ENCODE data around the gene TMEM47.

The TMEM47 gene

DNA sequence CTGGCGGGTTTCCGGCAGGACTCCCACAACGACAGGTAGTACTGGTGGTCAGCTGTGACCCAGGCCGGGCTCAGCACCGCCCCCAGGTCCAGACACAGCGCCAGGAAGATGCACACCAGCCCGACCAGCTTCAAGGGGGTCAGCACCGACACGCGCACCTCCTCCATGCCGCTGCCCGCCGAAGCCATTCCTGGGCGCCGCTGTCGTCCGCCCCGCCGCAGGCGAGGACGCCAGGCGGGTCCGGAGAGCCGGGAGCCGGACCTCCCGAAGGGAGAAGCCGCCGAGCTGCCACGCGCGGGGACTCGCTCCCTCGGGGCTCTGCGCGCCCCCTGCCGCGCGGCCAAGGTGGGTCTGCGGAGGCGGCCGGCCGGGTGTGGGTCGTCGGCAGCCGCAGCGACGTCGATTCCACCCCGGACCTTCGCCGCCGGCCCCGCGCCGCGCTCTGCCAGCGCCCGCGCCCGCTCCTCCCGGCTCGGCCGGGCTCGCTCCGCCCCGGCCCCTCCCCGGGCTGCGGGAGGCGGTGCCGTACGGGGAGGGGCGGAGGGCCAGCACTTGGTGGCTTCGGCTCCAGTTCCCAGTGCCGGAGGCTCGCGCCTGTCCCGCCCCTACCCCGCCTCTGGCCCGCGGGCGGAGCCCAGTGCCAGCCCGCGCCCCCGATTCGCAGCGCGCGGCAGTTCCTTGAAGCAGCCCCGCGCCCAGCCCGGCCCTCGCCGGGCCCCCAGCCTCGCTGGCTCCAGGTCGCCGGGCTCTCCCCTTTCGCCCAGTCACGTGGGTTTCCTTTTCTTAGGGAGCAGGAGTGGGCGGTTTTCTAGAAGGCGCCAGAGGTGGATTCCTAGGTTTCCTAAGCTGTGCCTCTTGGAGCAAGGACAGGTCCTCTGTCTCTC is at the start of gene TMEM47:
Gene TMEM47, minus strand, starts transcription at position 444 of the 884 bp plus-strand sequence. Its CDS starts 256 bp downstream, at position 188.
- FAIRE-seq: peak; percentile 46

DNA sequence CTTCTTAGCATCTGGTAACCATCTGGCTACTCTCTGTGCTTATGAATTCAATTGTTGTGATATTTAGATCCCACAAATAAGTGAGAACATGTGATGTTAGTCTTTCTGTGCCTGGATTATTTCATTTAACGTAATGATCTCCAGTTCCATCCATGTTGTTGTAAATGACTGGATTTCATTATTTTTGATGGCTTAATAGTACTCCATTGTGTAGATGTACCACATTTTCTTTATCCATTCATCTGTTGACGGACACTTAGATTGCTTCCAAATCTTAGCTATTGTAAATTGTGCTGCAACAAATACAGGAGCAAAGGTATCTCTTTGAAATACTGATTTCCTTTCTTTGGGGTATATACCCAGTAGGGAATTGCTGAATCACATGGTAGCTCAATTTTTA is 30.0 kb upstream of the TMEM47 start:
- DNase-seq (ENCODE audit: insufficient read length, low spot score): no peak
- peak; percentile 20 for FAIRE-seq

More for the DNA sequence above, at the start of gene TMEM47:
- peak; percentile 27 for DNase-seq (ENCODE audit: insufficient read length, low spot score)

DNA sequence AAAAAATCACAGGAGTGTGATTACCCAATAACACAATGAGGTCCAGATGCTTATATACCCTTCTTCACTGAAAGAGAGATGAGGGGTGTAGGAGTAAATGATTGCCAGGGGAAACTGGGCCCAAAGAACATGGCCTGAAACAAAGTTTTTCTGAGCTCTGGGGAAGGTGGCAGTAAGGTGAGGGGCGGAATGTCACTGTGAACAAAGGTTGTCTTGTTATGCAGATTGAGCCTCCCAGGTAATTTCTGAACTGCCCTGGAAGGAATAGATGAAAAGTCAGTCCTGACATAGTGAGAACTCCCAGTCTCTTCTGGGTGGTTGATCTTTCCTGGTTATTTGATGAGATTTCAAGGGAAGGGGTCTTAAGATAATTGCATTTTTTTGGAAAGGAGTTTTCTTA is 2.5 kb upstream of the TMEM47 start:
- no peak for FAIRE-seq

DNA sequence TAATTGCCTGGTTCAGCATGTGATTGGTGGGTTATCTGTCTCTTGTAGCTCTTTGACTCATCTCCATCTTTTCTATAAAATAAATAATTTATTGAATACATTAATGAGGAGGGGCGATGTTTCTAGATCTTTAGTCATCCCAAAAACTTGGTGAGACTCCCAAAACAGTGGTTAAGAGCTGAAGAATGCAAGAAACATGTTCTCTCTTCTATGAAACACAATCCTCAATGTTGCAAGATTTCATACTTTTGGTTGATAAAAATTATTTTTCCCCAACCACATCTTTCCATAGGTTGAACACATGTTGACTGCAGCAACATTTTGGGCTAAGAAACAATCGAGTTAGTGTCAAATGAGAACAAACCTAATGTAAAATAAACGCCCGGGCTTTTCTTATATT is 1.2 kb upstream of the TMEM47 start:
- DNase-seq (ENCODE audit: insufficient read length, low spot score): no peak
- no peak for FAIRE-seq

More for the DNA sequence above, 2.5 kb upstream of the TMEM47 start:
- DNase-seq (ENCODE audit: insufficient read length, low spot score): no peak

DNA sequence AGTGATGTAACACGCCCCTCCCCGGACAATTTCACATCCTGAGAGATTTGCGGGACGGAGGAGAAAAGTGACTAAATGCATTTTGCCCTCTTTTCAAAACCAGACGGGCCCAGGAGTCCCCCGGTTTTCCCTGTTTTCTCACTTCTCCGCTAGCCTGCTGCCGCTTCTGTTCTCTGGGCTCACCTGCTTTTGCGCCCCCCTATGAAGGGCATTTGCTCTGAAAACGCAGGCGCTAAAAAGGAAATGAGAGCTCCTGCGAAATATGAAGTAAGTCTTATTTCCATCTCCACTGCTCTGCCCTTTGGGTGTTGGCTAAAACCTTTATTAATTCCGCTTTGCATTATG is 613 bp upstream of the TMEM47 start:
- DNase-seq (ENCODE audit: insufficient read length, low spot score): no peak
- FAIRE-seq: no peak

DNA sequence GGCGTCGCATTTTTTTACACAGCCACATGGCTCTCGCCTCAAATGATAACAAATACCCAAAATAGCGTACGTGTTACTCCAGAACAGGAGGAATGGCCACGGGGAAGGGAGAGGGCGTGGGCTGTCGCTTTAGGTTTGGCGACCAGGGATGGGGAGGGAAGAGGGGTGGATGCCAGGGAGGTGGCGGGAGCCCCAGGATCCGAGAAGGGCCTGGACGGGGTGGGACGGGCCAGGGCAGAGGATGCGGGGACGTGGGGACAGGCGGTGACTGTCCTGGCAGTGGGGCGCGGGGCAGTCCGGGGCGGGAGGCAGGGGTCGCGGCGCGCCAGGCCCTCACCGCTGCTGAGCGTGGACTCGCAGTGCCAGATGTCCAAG is 631 bp downstream of the TMEM47 start:
- FAIRE-seq (no peak), DNase-seq (ENCODE audit: insufficient read length, low spot score) (no peak)

DNA sequence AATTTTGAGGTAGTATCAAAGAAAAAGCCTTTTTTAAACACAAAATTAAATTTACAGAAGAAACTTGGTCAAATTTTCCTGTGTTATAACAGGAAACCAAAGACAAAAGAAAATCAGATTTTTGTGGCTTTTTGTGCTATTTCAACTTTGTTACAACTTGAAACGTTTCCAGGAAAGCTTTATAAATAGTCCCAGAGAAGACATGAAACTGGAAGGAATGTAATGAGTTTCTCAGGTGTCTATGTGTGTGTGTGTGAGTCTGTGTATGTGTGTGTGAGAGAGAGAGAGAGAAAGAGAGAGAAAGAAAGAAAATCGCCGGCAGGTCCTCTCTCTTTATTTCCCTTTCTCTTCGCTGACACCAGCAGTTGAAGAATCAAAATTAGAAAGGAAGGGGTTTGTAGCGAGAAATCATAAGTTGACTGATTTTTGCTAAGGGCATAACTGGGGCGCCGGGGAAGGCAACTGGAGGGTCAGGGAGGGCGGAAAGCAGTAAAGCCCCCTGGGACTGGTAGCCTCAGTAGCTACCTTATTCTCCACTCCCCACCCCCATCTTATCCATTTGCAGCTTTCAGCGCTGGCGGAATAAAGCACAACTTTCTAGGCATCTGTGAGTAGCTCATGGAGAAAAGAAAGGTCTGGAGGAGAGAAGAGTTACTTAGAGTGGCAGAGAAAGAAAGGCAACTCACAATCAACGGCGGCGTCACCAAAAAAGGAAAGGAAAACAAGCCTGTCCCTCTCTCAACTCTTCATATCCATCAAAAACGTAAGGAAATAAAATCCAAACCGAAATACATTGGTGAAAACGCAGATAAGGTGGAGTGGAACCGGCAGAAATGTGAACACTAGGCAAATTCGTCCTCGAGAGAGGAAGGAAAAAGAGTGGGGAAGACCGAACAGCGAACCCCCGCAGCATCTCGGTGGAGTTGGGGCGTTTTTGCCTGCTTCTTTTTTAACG is 1.3 kb downstream of the TMEM47 start:
- FAIRE-seq (no peak), DNase-seq (ENCODE audit: insufficient read length, low spot score) (no peak)

DNA sequence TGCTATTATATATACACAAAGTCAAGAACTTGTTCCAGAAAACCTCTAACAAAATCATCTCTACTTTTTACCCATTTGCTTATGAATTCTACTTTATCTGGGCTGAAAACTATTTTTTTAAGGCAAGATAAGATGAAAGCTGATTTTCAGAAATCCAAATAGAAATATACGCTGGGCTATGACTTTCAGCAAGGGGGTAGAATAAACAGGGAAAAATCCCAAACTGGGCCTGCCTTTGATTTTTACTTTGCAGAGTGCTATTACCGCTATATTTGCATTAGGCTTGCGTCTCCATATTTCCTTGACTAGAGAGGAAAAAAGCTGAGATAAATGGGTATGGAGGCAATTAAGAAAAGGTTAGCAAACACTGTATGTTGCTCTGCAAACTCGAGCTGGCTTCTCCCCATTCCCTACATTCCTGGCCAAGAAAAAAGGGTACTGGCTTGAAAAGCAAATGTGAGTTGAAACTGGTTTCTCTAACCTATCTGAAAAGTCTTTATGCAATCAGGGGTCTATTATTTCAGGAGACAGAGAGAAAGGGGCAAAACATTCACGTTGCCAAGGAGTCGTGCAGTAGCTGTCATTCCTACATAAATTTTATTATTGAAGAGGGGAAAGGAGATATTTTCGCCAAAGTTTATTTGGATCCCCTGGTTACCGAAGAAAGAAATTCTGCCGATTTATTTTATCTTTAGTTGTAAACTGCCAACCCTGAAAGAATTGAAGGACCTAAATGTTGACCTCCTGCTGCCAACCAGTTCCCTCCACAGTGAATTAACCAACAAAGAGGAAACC is 2.2 kb downstream of the TMEM47 start:
- FAIRE-seq (no peak), DNase-seq (ENCODE audit: insufficient read length, low spot score) (no peak)

DNA sequence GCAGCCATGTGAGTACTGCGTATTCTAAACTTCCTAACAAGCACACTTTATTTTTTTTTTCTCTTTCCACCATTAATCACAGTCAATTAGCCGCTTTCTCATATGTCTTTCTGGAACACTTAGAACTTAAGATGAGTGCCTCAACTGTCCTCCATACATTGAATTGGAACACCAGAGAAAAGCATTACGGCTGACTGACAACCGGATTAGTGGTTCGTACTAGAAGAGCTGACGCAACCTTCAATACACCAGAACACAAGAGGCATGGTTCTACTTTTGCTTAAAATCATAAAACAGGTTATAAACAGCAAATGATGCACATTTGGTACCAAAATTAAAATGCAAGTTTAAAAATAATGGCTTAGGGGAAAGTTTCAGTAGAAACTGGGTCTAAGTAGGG is 3.3 kb downstream of the TMEM47 start:
- no peak for DNase-seq (ENCODE audit: insufficient read length, low spot score)
- FAIRE-seq: no peak

DNA sequence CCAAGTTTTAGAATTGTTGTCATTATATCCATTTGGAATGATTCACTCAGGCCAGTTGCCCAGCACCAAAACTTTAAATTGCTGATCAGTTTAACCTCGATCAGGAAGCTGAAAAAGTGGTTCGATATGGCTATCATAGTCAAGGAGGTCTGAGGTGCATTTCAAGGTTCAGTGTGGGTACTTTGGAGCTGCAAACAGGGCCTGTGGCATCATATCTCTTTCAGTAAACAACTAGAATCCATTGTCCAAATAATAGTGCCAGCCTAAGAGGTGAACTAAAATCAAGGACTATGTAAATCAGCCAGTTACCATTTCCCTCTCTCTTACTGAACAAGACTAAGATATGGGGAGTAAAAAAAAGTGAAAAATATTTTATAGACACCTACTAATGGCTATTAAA is 14.2 kb downstream of the TMEM47 start:
- FAIRE-seq (no peak), DNase-seq (ENCODE audit: insufficient read length, low spot score) (no peak)

DNA sequence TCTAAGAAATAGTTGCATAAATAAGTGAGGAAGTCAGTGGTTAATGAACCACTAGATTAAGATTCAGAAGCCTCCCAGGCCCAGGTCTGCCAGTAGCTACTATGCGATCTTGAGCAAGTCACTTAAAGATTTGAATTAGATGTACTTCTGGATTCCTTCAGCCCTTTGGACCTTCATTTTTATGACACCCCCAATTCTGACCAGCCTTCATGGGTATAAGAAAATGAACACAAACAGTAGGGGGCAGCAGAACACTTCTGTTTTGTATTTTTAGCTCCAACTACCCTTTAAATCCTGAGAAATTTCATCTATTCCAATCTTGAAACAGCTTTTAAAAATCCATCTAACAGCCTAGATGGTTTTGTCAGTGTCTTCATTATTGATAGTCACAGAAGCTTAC is 19.0 kb downstream of the TMEM47 start:
- FAIRE-seq (no peak), DNase-seq (ENCODE audit: insufficient read length, low spot score) (no peak)

DNA sequence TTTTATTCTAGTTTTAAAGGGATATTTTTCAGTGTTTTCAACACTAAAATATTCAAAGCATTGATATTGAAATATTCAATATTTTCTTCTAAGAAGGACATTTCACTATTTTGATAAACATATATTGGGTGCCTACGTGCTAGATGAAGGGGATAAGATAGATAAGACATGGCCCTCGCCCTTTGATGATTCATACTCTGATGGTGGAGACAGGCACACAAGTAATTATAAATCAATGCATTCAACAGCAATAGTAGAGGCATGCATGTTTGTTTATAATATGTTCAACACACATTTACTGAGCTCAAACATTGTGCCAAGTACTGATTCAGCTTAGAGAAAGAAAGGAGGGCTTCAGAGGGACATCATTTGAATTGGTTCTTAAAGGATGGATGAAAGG is 22.7 kb downstream of the TMEM47 start:
- no peak for FAIRE-seq

DNA sequence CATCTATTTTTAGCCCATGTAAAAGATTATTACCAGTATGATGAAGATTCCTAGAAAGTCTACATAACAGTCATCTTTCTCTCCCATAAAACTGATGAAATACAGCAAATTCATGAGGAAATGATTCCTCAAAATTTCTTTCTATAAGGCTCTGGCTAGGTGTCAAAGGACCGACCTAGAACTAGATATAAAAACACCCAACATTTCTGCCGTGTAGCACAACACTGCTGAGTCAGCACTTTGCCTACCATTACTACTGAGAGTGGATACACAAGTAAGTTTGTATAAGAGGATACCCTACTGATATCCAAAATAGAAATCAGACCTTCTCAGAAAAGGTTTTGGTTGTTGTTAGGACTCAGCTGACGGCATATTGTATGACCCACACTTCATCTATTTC is 24.7 kb downstream of the TMEM47 start:
- no peak for FAIRE-seq
- DNase-seq (ENCODE audit: insufficient read length, low spot score): no peak

More for the DNA sequence above, 22.7 kb downstream of the TMEM47 start:
- no peak for DNase-seq (ENCODE audit: insufficient read length, low spot score)

DNA sequence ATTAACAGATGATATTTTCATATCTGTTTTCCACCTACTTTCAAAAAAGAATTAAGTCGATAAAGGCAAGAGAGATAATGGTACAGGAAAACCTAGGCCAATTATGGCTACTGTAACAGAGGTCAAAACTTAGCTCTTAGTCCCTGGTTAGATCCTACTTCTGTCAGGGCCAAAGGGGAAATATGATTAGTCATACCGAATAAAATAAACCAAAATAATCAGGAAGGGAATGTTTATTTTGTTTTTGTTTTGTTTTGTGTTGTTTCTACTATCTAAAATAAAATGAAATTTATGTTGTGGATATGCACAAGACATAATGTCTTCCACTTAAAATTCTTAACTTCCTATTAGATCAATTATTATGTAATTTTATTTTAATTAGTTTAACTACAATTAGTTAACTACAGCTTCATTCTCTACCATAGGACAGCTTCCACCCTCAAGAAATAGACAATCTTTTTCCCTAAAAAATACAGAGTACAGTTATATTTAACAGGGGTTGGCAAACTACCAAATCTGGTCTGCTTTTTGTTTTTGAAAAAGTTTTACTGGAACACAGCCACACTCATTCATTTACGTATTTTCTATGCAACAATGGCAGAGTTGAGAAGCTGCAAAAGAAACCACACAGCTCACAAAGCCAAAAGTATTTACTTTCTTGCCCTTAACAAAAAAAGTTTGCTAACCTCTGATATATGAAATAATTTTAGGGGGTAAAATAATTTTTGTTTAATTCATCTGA is 25.4 kb downstream of the TMEM47 start:
- no peak for FAIRE-seq

DNA sequence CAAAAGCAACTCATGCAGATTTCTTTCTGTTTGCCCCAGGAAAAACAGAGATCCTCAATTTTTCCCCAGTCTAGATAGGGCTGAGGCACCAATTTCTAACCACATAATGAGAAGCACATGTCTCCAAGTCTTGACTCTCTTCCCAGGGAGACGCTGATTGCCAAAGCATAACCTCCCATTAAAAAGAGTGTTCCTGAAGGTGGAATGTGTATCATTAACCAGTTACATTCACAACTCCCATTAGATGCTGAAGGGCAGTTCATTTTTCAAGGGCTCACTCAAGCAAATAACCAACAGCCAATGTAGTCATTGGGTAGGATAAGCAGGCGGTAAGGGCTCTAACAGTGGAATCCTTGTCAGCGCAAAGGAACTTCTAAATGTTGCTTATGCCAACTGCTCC is 27.5 kb downstream of the TMEM47 start:
- FAIRE-seq: peak; percentile 55
- no peak for DNase-seq (ENCODE audit: insufficient read length, low spot score)

More for the DNA sequence above, 25.4 kb downstream of the TMEM47 start:
- DNase-seq (ENCODE audit: insufficient read length, low spot score): no peak

DNA sequence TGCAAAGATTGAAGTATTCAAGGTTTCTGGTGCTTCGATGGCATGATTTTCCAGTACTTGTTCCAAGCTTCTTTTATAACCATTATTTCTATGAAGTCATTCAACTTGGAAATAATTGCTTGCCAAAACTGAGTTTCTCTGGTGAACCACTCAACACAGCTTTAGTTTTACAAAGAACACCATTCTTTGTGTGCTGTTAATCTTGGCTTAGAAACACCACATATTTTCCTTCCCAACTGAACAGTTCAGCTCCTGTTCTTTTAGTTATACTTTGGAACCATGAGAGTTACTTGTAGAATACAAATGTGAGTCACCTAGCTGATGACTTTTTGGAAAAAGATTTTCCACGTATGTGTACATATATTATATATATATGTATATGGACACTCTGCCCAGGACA is 32.7 kb downstream of the TMEM47 start:
- FAIRE-seq: no peak
- no peak for DNase-seq (ENCODE audit: insufficient read length, low spot score)

DNA sequence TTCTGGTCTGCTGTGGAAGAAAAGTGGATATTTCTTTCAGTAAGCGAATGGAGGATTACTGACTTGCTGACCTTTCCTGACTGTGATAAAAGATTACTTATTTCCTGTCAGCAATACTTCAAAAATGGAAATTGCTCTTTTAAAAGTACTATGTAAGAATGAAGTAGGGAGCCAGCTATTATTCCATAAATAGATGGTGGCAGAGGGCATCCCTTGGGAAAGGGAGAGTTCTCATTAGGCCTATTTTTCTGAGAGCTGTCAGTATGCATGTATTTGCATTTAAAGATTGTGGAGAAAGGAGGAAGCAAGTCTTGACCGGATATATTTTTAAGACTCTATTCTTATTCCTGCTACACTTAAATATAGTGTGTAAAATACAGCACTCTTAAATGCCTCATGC is 37.2 kb downstream of the TMEM47 start:
- no peak for DNase-seq (ENCODE audit: insufficient read length, low spot score)
- no peak for FAIRE-seq

DNA sequence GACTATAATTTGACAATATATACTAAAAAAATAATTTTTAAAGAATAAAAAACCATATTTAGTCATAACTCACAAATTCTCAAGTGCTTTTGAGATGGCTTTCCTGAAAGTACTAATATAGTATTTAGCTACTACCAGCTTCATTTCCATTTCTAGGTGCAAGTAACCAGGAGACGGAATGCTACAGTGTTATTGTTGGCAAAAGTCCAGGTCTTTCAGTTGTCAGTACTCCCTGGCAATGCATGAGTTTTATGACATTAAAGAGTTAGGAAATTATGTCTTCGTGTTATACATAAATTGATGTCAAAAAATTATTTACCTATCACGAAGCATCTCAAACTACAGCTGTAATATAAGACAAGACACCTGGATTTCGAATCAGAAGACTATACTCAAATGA is 45.0 kb downstream of the TMEM47 start:
- FAIRE-seq (no peak), DNase-seq (ENCODE audit: insufficient read length, low spot score) (peak; percentile 4)

DNA sequence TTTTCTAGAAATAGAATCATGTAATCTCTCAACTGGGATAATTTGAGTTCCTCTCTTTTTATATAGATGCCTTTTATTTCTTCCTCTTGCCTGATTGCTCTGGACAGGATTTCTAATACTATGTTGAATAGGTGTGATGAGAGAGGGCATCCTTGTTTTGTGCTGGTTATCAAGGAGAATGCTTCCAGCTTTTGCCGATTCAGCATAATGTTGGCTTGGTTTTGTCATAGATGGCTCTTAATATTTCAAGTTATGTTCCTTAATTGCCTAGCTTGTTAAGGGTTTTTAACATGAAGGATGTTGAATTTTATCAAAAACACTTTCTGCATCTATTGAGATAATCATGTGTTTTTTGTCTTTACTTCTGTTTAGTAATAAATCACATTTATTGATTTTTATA is 58.7 kb downstream of the TMEM47 start:
- DNase-seq (ENCODE audit: insufficient read length, low spot score): no peak
- no peak for FAIRE-seq

DNA sequence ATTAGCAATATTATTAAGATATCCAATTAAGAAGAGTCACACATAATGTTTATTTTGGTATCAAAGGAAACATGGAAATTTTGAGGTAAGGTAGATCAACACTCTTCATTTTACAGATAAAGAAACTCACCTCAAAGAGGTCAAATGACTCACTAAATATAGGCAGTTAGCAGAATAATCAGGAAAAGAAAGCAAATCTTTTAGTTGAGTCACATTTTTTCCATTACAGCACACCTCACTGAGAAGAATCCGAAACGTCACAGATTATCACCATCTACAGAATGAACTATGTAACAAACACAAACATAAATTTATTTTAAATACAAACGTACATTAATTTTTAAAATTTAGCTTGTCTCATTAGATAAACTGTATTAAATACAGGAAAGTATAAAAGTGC is 70.1 kb downstream of the TMEM47 start:
- FAIRE-seq (no peak), DNase-seq (ENCODE audit: insufficient read length, low spot score) (no peak)
